Right renal cortex interstitium (tissue), 3 donors: Measurements from ENCODE around the gene SPOCK2. TPM values are rescaled to one million over a fixed set of nuclear protein-coding genes. Genes with fewer than 3 reads are reported as not detected.

ENCODE experiments used
- DNase-seq, 3 donors: peaks; one replicate each; pipeline ENCODE4 v3.0.0-alpha.2; 2013; ENCODE audit warnings: low read depth in 3 of 3, low spot score in 2 of 3
- polyA plus RNA-seq, 3 donors: library from polyadenylated mRNA; unstranded; fragments of 120-200 nt; gene quantifications; one replicate each; pipeline ENCODE4 v1.2.1, GENCODE V29; 2013; ENCODE audit not compliant: insufficient read length in 3 of 3

The SPOCK2 gene
- polyA plus RNA-seq, 3 donors, result 147 to 168 (median 150) TPM

DNA sequence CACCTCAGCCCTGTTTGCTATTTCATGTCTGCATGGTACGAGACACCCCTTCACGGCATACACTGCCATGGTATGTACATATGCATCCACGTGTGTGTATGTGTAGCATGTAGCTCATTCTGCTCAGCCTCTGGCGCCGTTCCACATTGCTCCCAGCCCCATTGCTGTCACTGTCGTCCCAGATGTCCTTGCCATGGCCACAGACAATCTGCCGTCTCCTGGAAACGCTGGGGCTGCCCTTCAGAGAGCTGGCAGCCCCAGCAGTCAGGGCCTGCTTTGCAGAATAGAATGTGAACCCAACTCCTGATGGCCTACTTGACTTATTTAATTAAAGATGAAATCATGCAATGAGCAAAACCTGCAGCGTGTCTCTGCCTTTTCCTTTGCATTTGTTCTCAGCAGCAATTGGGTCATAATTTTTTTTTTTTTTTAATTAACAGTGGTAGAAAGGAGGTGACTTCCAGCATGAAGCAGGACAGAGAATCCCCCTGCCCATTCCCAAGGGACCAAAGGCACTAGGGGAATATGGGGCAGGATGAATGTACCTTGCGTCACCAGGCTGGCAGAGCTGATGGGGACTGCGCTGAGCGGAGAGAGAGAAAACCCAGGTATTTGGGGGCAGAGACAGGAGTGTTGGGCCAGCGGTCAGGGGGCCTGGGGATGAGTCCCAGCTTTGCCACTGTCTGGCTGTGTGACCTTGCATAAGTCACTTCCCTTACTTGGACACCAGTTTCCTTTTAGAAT is 75.0 kb downstream of the SPOCK2 start:
- DNase-seq, result no peak

DNA sequence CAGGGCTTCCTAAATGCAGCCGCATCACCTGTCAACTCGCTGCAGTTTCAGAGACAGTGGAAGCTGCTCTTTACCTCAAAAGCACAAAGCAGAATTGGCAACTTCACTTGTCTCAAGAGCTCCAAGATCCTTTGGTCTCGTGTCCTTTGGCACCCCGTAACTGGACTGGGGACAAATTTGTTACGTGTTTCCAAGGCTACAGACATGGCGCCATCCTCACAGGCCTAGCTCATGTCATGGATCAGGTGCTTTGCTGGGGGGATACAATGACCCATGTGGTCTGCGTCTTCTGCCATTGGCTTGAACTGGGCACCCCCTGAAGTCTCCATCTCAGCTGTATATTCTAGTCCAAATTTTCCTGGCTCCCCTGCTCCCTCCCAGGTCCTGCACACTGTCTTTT is 75.6 kb downstream of the SPOCK2 start:
- no peak for DNase-seq

GRCh38 chr10:72011976-72012512 is 76.3 kb downstream of the SPOCK2 start:
- no peak for DNase-seq

- no peak for DNase-seq
Observed at GRCh38 chr10:72011468-72011867, 76.9 kb downstream of the SPOCK2 start.

DNA sequence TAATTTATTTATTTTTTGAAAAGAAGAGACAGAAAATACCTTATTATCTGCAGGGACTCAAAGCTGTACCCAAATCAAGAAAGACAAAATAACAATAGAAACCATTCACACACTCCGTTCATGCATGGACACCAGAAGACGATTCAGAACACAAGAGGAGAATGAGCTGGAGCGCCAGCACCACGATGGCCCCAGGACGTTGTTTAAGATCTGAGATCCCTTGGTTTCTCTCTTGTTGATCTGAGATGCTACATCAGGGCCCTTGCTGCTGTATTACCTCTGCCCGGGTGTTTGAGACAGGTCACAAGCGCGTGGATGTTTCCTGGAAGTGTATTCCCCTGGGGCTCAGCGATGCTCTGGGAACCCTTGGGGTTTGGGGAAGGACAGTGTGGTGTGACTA is 77.3 kb downstream of the SPOCK2 start:
- no peak for DNase-seq

- no peak for DNase-seq
Observed at GRCh38 chr10:72010234-72010973, 77.9 kb downstream of the SPOCK2 start.

DNA sequence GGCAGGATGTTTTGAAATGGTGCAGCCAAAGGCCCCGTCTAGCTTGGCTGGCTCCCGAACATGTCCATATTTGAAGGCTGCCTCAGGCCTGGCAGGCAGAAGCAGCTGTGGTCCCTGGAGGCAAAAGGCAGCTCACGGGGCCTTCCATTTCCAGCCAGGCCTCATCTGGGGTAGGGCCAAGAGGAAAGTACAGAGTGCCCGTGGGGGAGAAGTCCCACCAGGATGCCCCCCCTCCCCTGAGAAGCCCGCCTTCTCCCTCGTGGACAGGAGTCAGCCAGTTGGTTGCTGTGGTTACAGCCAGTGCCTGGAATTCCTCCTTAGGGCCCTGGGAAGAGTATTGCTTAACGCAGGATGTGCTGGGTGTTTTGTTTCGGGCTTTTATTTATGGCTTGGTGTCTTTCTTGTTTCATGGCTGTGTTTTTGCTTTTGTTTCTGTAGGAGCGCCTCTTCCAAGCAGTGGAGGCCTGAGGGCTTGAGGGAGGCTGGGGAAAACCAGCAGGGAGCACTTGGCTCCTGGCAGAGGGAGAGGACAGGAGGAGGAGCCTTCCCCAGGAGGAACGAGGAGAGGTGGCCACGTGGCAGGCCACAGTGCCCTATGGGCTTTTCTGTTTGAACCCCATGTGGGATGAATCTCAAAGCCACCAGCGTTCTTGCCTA is 78.8 kb downstream of the SPOCK2 start:
- peak in 2 of 3 donors; percentile 63 to 79 for DNase-seq

- no peak for DNase-seq
Observed at GRCh38 chr10:72009051-72009424, 79.3 kb downstream of the SPOCK2 start.

Other genes with a start within 250 kb of the SPOCK2 start
- gene PSAP, start 237.3 kb downstream of the SPOCK2 start, polyA plus RNA-seq, result 100 to 1,000 TPM; 903 to 920 (median 909) TPM
- gene CHST3, start 124.2 kb downstream of the SPOCK2 start, polyA plus RNA-seq, result 10 to 100 TPM; 17.1 to 18.9 (median 18.0) TPM
- gene ANAPC16, start 127.5 kb upstream of the SPOCK2 start, polyA plus RNA-seq, result 100 to 1,000 TPM; 210 to 216 (median 213) TPM
- 10 to 100 TPM; 43.6 to 55.4 (median 45.8) TPM for gene ASCC1, start 127.7 kb upstream of the SPOCK2 start, polyA plus RNA-seq
- 10 to 100 TPM; 41.1 to 54.3 (median 52.9) TPM for gene DDIT4, start 185.4 kb upstream of the SPOCK2 start, polyA plus RNA-seq